GM19351 (cell line): ENCODE results near the gene ZFP1.

Source experiments
- ATAC-seq: cut with Tn5 transposase; IDR thresholded peaks from one replicate; pipeline ENCODE4 v1.9.1; 2021; ENCODE audit warnings: mild to moderate bottlenecking, moderate library complexity; ENCODE audit not compliant: unreplicated experiment

The ZFP1 gene

DNA sequence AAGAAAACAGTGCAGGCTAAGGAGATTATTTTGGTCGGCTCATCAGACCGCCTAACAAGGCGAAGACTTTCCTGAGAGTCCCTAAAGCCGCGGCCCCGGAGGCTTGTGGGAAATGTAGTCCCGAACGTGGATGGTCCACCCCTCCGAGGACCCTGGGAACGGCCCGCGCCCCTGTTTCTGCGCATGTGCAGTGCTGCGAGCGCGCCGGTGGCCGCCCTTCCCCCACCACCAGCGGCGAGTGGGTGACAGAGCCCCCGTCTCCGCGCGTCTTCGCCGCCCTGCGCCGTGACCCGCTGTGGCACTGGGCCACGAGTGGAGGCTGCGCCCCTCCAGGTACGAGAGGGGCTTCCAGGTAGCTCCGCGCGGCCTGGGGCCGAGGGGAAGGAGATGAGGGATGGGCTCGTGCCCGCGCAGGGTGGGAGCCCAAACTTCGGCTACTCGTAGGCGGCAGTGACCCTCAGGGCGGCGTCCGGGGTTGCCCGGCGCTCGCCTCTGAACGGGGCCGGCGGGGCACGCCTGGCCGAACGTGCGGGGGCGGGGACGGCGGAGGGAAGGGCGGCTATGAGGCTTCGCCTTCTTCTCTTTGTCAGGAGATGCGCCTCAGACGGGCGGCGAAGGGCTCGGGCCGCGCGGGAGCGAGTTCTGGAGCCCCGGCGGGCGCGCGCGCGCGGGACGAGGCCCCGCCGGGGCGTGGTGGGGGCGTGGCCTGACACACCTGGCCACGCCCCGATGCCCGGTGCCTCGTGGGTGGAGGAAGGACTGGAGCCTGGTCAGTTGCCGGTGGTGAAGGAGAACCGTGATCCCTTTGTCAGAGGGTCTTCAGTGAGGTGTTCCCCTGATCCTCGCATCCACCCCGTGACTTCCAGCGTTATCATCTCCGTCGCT, at the start of gene ZFP1:
TSS of gene ZFP1 (plus strand) at position 214 of the 885 bp plus-strand sequence. CDS start 4,428 bp downstream, outside the sequence.
- peak; percentile 80 for ATAC-seq

DNA sequence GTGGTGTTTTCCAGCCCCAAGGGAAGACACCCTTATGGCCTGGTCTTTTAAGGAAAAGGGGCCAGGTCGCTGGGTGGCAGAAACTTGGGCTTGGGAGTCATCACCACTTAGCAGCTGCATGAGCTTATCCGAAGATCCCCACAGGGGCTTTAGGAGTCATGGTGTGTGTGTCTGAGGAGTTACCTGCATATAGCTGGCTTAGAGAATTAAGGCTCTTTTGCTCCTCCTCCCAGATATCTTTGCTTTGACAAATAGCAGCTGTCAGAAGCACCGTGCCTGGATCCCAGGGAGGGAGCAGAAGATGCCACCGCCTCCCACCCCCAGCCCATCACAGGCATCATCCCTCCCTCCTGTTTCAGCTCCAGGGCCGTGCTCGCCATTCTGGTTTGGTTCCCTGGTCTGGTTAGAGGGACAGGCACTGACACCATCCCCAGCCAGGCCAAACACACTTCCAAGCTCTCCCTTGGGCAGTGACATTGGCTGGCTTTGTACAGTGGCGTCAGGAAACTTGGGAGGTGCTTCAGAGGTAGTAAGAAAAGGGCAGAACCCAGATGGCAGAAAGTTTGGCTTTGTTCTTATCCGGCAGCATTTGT, 49.2 kb upstream of the ZFP1 start:
- no peak for ATAC-seq

DNA sequence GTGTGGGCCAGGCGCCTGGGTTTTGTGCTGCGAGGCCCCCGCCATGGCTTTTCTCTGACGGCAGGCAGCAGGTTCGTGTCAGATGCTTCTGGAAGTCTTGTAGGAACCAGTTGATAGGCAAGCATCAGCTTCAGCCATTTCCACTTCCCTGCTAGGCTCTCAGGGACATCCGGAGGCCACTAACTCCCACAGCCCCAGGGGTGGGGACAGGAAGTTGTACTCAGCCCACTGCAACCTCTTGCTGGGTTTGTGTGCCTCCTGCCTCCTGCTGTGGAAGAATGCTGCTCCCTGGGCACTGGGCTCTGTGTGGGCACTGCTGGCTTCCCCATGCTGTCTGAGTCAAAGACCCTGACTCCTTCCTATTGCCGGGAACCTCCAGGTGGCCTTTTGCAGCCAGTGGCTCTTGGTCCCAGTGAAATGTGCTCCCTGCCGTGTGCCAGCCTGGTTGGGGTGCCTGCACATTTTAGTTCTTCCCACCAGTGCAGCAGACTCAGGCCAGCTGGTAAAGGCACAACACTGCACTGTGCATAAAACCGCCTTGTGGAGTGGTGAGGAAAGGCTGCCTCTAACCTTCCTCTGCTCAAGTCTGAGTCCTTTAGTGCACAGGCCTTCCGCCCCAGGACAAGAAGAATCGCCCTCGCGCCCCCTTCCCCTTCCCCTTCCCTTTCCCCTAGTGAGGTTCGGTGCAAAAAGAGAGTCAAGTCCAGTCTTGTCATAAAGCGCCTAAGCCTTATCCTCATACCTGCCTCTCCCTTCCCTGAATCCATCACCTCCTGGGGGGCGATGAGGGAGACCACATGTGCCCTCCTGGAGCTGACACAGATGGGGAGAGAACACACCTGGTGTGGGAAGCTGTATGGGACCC, 48.4 kb upstream of the ZFP1 start:
- no peak for ATAC-seq

DNA sequence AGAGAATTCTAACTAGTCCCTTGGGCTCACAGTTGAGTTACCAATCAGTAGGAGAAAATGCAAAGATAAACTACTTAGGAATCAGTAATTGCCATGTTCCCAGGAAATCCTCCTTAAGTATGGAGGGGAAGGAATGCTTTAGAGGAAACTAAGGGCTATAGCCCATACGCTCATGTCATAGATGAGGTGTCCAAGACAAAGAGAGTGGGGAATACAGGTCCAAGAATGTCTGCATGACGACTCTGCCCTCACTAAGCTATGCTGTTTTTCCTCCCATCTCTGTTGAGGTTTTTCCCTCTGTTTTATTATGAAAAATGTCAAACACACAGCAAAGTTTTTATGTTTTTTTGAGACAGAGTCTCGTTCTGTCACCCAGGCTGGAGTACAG, 47.7 kb upstream of the ZFP1 start:
- no peak for ATAC-seq

DNA sequence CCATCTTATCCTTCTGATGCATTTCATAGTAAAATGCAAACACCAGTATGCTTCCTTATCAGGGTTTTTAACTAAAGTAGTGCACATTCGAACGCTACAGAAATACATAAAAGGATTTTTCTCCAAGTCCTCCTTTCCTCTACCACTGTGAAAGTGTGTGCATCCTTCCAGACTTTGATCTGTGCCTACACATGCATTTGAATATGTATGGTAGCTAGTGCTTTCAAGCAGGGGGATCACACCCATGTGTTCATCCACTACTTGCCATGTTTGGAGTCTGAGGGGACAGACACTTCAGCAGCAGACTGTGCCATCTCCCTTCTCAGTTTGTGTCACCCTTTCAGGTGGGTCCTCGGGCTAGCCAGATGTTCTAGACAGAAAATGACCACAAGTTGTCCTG, 46.7 kb upstream of the ZFP1 start:
- ATAC-seq, result no peak

DNA sequence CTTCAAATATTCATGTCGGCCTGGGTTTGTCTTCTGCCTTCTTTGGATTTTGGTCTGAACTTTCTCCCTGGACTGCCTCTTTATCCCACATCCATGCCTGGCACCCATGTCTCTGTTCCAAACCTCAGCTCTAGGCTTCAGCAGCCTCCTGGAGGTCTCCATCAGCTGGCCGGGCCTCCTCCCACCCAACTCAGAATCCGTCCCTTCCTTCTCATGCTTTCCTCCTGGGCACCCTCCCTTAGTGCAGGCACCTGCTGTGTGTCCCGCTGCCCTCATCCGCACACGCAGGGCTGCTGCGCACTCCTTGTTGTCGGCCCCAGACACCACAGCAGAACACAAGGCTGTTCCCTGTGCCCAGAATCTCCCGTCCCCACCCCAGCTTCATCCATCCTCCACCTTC, 45.7 kb upstream of the ZFP1 start:
- ATAC-seq, result no peak

DNA sequence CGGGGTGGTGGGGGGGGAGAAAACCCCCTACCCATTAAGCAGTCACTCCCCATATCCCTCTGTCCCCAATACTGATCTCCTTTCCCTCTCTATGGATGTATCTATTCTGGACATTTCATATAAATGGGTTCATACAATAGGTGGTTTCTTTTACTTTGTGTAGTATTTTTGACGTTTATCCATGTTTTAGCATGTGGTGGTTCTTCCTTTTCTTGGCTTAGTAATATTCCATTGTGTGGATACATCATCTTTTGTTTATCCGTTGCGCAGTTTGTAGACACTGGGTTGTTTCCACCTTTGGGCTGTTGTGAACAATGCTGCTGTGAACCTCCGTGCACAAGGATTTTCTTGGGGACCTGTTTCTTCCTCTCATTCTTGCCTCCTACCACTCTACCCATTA, 44.3 kb upstream of the ZFP1 start:
- no peak for ATAC-seq

DNA sequence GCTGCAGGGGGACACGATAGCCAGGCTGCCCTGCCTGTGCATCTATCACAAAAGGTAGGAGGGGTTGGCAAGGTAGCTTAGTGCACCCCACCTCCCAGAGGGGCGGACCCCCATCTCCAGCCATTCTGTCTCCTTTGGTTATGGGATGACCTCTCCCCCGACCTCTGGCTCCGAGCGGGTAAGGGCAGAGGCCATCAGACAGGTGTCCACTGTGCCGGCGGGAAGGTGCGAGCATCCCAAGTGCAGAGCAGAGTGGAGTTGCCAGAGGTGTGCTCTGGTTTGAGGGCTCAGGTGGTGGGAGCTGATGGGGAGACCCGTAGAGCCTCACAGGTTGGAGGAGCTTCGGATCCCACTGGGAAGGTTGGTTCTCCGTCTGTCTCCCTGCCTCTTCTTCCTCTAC, 43.5 kb upstream of the ZFP1 start:
- ATAC-seq, result no peak

DNA sequence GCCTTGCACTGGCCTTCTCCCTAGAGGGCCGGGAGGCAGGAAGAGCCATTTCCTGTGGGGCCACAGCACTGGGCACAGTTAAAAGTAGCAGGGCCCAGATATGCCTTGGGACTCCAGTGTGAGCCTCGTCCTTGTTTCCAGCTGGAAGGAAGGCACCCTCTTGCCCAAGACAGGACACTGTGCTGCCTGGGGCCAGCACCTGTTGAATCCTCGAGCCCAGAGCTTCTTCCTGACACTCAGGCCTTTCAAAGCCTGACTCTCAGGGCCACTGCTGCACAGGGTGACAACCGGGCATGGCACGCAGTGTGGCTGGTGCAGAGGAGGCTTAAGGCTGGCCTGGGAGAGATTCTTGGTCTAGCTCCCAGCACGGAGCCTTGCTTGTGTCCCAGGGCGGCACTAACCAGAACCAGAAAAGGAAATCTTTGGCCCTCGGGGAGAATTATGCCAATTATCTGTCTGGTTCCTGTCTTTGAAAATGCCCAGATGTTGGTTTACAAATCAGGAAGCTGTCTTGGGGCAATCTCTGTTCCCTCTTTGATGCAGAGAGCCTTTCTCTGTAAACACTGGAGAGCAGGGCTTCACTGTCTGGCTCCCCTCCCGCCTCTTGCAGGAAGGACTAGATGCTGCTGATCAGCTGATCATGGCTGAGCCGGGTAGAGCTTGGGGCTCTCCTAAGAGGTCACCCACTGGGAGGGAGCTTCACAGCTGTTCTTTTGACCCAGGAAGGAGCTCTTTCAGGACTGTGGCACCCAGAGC, 42.8 kb upstream of the ZFP1 start:
- no peak for ATAC-seq

DNA sequence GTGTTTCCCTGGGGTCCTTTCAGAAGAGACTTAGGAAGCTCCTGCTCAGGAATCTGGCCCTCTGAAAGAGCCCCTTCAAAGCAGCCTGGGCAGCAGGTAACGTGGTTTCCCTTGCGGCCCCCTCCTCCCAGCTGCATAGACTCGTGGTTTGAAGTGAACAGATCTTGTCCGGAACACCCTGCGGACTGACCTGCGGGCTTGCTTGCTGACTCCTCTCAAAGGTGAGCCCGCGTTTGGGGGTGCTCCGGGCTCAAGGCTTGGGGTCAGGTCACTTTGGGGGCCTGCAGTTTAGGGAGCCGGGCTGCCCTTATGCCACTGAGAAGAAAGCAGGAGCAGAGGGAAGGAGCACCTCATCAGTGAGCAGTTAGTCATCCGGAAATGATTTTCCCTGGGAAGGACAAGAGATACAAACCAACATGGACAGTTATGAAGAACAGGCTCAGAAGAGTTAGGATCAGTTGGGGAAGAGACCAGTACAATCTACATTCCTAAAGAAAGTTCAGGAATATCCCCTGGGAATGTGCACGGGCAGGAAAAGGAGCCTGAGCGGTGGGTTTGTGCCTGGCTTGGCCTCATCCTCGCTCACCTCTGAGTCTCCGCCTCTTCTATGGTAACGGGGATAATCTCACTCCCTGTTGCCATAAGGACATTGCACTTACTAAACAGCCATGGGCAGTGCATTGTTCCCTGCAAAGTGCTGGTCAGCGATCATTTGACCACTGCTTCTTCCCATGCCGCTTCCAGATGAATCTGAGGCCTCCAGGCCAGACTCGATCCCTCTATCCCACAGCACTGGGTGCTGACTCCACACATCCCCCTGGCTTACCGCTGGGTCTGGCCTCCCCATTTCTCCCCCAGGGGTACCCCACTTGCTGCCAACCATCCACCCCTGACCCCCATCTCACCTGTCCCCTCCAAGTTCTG, 41.7 kb upstream of the ZFP1 start:
- ATAC-seq, result no peak

DNA sequence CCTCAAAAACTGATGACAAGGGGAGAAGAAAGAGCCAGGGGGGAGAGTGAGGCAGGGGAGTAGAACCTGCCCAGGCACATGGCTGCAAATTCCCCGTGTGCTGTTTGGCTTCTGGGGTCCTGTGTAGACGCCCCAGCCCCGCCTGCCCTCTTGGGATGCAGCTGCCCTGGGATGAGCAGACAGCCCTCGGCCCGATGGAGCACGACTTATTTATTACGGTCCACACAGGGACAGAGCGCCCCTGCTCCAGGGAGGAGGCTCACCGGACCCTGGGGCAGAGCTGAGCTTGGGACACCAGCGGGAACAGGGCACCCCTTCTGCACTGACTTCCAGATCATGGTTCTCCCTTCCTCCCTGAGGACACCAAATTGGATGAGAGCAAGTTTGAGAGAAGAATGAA, 40.8 kb upstream of the ZFP1 start:
- no peak for ATAC-seq

DNA sequence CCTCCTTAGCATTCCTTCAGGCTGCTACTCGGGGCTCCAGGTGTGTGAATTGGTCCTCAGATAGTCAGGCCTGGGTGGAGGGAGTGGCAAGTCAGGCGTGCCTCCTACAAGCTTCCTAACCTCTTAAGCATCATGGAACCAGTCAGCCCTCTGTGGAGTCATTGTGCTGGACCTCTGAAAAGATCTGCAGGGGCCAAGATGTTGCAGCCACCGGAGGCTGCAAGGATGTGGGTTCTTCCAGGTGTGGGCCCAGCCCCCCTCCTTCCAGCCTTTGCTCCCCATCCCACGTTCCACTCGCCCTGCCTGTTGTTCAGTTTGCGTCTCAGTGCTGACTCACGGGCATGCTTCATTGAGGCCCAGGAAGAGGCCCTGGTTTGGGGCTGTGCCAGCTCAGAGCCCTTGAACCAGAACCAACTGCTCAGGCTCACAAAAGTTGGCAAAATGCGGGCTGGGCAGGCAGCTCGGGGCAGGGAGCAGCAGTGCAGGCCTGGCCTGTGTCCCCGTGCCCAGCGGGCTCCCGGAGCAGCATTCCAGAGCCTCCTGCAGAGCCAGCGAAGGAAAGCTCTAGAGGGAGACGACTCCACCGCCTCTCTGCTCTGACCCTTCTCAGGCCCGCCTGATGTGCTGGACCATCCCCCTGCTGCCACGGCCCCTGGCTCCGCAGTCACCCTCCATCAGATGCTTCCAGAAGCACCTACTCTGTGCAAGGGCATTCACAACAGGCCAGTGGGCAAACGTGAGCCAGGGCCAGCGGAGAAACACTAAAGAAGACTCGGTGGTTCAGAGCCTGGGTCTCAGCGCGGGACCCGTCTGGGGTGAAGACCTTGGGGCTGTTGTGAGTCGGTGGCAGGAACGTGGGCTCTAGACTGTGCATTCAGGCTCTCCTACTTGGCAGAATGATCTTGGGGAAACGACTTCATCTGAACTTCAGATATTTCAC, 39.3 kb upstream of the ZFP1 start:
- ATAC-seq, result no peak

DNA sequence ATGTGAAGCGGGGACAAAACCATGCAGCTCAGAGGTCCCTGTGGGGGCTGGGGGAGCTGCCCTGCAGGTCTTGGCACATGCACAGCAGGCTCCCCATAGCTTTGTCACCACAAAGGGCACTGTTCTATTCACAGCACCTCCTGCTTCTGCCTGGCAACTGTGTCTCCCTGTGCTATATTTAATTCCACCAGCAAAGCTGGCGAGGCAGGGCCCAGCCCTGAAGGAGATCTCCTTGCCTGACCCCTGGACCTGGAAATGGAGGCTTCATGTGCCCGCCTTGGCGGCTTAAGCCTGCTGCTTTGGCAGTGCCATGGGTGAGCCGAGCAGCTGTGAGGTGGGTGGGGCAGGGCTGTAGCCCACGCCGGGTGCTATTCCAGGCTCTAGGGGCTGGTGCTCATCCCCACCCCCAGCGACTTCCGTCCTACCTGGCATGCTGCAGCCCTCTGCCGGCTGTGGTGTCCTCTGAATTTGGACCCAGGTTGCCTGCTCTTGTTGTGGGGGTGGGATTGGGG, 38.5 kb upstream of the ZFP1 start:
- no peak for ATAC-seq

DNA sequence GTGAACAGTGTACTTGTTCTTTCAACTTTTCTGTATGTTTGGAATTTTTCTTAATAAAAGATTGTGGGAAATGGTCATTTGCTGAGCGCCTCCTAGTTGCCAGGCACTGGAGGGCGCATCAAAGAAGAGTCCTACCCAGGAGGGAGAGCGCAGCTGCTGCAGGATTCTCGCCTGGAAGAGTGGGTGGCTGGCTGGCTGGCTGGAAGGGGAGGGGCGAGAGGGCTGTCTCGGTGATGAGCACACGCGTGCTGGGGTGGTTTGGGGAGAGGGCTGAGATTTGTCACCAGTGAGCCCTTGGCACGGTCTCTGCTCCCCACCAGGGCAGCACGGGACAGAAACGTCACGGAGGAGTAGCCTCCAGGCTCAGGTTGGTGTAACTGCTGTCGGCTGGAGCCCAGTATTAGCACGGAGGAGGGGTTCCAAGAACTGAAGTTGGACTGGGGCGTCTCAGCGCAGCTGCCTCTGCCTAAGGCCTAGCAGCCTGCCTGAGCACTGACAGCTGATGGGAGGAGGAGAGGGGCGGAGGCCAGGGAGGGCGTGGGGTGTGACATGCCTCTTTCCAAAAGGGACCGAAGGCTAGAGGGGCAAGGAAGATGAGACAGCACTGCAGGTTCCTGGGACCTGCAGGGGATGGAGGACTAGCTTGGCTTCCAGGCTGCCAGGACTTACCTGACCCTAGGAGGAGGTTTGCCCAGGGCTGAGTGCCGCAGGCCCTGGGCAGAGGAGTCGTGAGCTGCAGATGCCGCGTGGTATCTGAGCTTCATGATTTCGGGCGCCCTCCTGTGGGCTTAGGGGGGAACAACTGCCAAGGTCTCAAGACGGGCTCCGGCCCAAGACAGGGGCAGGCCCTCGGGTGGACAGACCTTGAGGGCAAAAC, 37.4 kb upstream of the ZFP1 start:
- peak; percentile 68 for ATAC-seq

DNA sequence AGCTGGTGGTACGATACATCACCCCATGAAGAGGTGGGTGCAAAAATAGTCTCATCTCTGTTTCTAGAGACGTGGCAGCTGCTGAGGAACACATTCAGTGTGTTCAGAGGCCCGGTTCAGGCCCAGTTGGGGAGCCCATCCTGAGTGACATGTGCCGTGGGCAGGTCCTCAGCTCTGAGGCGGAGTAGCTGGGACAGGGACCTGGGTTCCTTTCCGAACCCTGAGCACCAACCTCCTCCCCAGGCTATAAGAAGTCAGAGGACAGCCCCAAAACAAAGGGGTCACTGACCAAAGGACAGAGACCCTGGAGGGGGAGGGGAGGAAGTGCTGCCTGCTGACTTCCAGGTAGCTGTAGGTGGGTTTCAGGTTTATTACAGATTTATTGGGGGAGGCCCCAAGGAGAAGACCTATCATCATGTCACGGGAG, 36.8 kb upstream of the ZFP1 start:
- peak; percentile 9 for ATAC-seq

DNA sequence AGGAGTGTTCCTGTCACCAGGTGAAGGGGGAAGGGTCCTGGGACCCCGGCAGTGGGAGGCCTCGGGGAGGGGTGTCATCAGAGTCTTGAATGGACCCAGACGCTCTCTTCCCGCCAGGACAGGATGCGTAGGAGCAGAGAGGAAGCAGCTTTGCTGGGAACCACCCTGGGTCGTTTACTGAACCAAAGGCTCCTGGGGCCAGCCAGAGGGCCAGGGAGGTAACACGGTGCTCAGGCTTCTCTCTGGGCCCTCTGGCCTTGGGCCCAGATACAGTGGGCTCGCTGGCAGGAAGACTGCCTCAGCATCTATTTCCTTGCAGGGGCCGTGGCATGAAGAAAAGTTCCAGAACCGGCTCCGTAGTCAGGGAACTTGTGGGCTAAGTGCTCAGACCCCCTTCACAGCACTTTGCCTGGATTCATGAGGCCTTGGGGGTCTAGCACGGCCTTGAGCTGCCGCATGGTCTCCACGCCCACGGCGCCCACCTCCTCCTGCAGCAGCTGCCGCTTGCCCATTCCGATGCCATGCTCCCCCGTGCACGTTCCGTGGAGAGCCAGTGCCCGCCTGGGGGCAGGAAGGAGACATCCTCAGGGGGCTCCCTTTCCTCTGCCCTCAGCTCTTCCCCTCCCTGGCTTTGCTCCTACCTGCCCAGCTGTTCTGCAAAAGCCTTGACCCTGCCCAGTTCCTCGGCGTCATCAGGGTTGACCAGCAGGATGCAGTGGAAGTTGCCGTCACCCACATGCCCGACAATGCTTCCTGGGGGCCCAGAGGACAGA, 36.2 kb upstream of the ZFP1 start:
- ATAC-seq, result no peak
